Measurements from ENCODE around the gene HECA. TPM values are rescaled to one million over a fixed set of nuclear protein-coding genes. Genes with fewer than 3 reads are reported as not detected.

Gene HECA
- total RNA-seq, 1 donor from 2014 or later, result 53.1 TPM

- Histone ChIP-seq H3K36me3 (no peaks in the 10 kb centered on the region), H3K4me3 (no peak overlapping the region), H3K4me1 (no peaks in the 10 kb centered on the region), H3K27me3 (ENCODE audit: low read depth) (no peaks in the 10 kb centered on the region), H3K27ac (no peak overlapping the region), H3K9me3 (no peaks in the 10 kb centered on the region)
- intact Hi-C loops (cut with DNase I), result no loop called here
- no peak for TF ChIP-seq CTCF (IDR thresholded peaks at IDR 0.05)
- ATAC-seq, result no peak
- no peak for DNase-seq
Observed at GRCh38 chr6:139189665-139190064, 54.8 kb downstream of the HECA start.

- H3K36me3 ChIP-seq, result no peaks in the 10 kb centered on the region
- no peak for ATAC-seq
- H3K4me1 ChIP-seq, result no peaks in the 10 kb centered on the region
- no peak overlapping the region for H3K4me3 ChIP-seq
- no peak overlapping the region for H3K27ac ChIP-seq
- intact Hi-C loops (cut with DNase I), result no loop called here
- no peak for DNase-seq
- TF ChIP-seq CTCF (IDR thresholded peaks at IDR 0.05), result no peak
- H3K9me3 ChIP-seq, result no peaks in the 10 kb centered on the region
- no peaks in the 10 kb centered on the region for H3K27me3 ChIP-seq (ENCODE audit: low read depth)
Observed at GRCh38 chr6:139194740-139195139, 59.9 kb downstream of the HECA start.

GRCh38 chr6:139198529-139199288, 63.8 kb downstream of the HECA start:
- H3K27ac ChIP-seq, result no peak overlapping the region
- TF ChIP-seq CTCF (IDR thresholded peaks at IDR 0.05), result no peak
- no peaks in the 10 kb centered on the region for H3K36me3 ChIP-seq
- no peaks in the 10 kb centered on the region for H3K9me3 ChIP-seq
- intact Hi-C loops (cut with DNase I), result no loop called here
- DNase-seq (no peak), ATAC-seq (no peak)
- no peak overlapping the region for H3K4me3 ChIP-seq
- no peaks in the 10 kb centered on the region for H3K4me1 ChIP-seq
- H3K27me3 ChIP-seq (ENCODE audit: low read depth), result no peaks in the 10 kb centered on the region

- DNase-seq, result no peak
Observed at GRCh38 chr6:139201378-139201777, 66.5 kb downstream of the HECA start.

GRCh38 chr6:139204978-139205377, 70.1 kb downstream of the HECA start:
- no peak overlapping the region for H3K27ac ChIP-seq
- TF ChIP-seq CTCF (IDR thresholded peaks at IDR 0.05), result no peak
- no peaks in the 10 kb centered on the region for H3K4me1 ChIP-seq
- DNase-seq, result no peak
- ATAC-seq, result no peak
- peaks cover 16% of the 10 kb centered on the region for H3K9me3 ChIP-seq
- intact Hi-C loops (cut with DNase I), result no loop called here
- H3K27me3 ChIP-seq (ENCODE audit: low read depth), result no peaks in the 10 kb centered on the region
- no peak overlapping the region for H3K4me3 ChIP-seq
- H3K36me3 ChIP-seq, result no peaks in the 10 kb centered on the region

More at GRCh38 chr6:139201378-139201777, 66.5 kb downstream of the HECA start:
- Histone ChIP-seq H3K4me3 (no peak overlapping the region), H3K9me3 (peaks cover 9% of the 10 kb centered on the region), H3K27ac (no peak overlapping the region), H3K27me3 (ENCODE audit: low read depth) (no peaks in the 10 kb centered on the region), H3K4me1 (no peaks in the 10 kb centered on the region), H3K36me3 (no peaks in the 10 kb centered on the region)
- ATAC-seq, result no peak
- TF ChIP-seq CTCF (IDR thresholded peaks at IDR 0.05), result no peak
- intact Hi-C loops (cut with DNase I), result no loop called here

Measured in lower lobe of right lung (tissue), 2 donors.